HUES6 (cell line): ENCODE results near the gene CARD14.

Source experiments
- H3K27ac ChIP-seq: 2 replicates; pipeline ENCODE4 v1.7.0; 2013; ENCODE audit warnings: low read depth, mild to moderate bottlenecking, low read length, inconsistent platforms
- H3K27me3 ChIP-seq: 2 replicates; pipeline ENCODE4 v1.6.1; 2013; ENCODE audit warnings: low read length; ENCODE audit not compliant: control insufficient read depth, insufficient read depth
- H3K36me3 ChIP-seq: 2 replicates; pipeline ENCODE4 v1.6.1; 2013; ENCODE audit warnings: low read length; ENCODE audit not compliant: control insufficient read depth, insufficient read depth
- H3K4me1 ChIP-seq: 2 replicates; pipeline ENCODE4 v1.6.1; 2013; ENCODE audit warnings: low read length; ENCODE audit not compliant: control insufficient read depth, insufficient read depth
- H3K4me3 ChIP-seq: 2 replicates; pipeline ENCODE4 v1.5.1; 2013; ENCODE audit warnings: low read depth, low read length
- H3K9ac ChIP-seq: one replicate; pipeline ENCODE4 v1.6.1; 2013; ENCODE audit warnings: mild to moderate bottlenecking, low read length
- H3K9me3 ChIP-seq: 2 replicates; pipeline ENCODE4 v1.6.1; 2013; ENCODE audit warnings: low read depth, low read length; ENCODE audit not compliant: control insufficient read depth, insufficient read depth

CARD14 gene

GRCh38 chr17:80219763-80220053 lies 49.9 kb downstream of the CARD14 start:
- peak overlapping the region; percentile 82 for H3K9ac ChIP-seq
- peak overlapping the region; percentile 91 for H3K4me3 ChIP-seq
- H3K27ac ChIP-seq, result peak overlapping the region; percentile 55; the same call in 1 of the 2 replicates
- H3K4me1 ChIP-seq, result peaks cover 17% of the 10 kb centered on the region; the same call in 1 of the 2 replicates
- peaks cover 16% of the 10 kb centered on the region for H3K36me3 ChIP-seq
- H3K27me3 ChIP-seq, result no peaks in the 10 kb centered on the region
- no peaks in the 10 kb centered on the region for H3K9me3 ChIP-seq

GRCh38 chr17:80220054-80220735 lies 50.4 kb downstream of the CARD14 start, which contains the start of the genes SGSH and SLC26A11:
TSS of gene SGSH (minus strand) at chr17:80220333. CDS start at chr17:80220313, 20 bp downstream.
TSS of gene SLC26A11 (plus strand) at chr17:80220427. CDS start at chr17:80221561, 1,134 bp downstream.
- H3K27ac ChIP-seq, result peak within 1 kb of the TSS; percentile 55; the same call in 1 of the 2 replicates
- peak within 1 kb of the TSS; percentile 91 for H3K4me3 ChIP-seq
- no peaks in the 10 kb centered on the region for H3K27me3 ChIP-seq
- no peaks in the 10 kb centered on the region for H3K9me3 ChIP-seq
- H3K36me3 ChIP-seq, result peaks cover 16% of the 10 kb centered on the region
- peaks cover 22% of the 10 kb centered on the region for H3K4me1 ChIP-seq
- peak within 1 kb of the TSS; percentile 82 for H3K9ac ChIP-seq

- H3K9me3 ChIP-seq, result no peaks in the 10 kb centered on the region
- H3K27ac ChIP-seq, result no peak overlapping the region; the same call in 1 of the 2 replicates
- peaks cover 16% of the 10 kb centered on the region for H3K36me3 ChIP-seq
- H3K4me3 ChIP-seq, result peak overlapping the region; percentile 91
- peak overlapping the region; percentile 17 for H3K9ac ChIP-seq
- no peaks in the 10 kb centered on the region for H3K27me3 ChIP-seq
- H3K4me1 ChIP-seq, result peaks cover 27% of the 10 kb centered on the region
Observed at GRCh38 chr17:80220736-80221215, 50.9 kb downstream of the CARD14 start.

GRCh38 chr17:80221351-80222105 lies 51.7 kb downstream of the CARD14 start:
- peaks cover 11% of the 10 kb centered on the region for H3K36me3 ChIP-seq
- no peak overlapping the region for H3K27ac ChIP-seq
- peaks cover 27% of the 10 kb centered on the region for H3K4me1 ChIP-seq
- no peaks in the 10 kb centered on the region for H3K27me3 ChIP-seq
- H3K9me3 ChIP-seq, result no peaks in the 10 kb centered on the region
- peak overlapping the region; percentile 91 for H3K4me3 ChIP-seq
- H3K9ac ChIP-seq, result no peak overlapping the region

GRCh38 chr17:80222376-80223141 lies 52.7 kb downstream of the CARD14 start:
- no peaks in the 10 kb centered on the region for H3K27me3 ChIP-seq
- no peak overlapping the region for H3K27ac ChIP-seq
- no peak overlapping the region for H3K4me3 ChIP-seq
- peaks cover 27% of the 10 kb centered on the region for H3K4me1 ChIP-seq
- H3K9me3 ChIP-seq, result no peaks in the 10 kb centered on the region
- no peak overlapping the region for H3K9ac ChIP-seq
- peaks cover 4% of the 10 kb centered on the region for H3K36me3 ChIP-seq

- Histone ChIP-seq H3K36me3 (peaks cover 4% of the 10 kb centered on the region), H3K27ac (no peak overlapping the region), H3K27me3 (no peaks in the 10 kb centered on the region), H3K4me1 (peaks cover 27% of the 10 kb centered on the region), H3K4me3 (no peak overlapping the region), H3K9ac (no peak overlapping the region), H3K9me3 (no peaks in the 10 kb centered on the region)
Observed at GRCh38 chr17:80223142-80223815, 53.4 kb downstream of the CARD14 start.

- Histone ChIP-seq H3K4me3 (no peak overlapping the region), H3K4me1 (peaks cover 27% of the 10 kb centered on the region), H3K36me3 (peaks cover 4% of the 10 kb centered on the region), H3K9ac (no peak overlapping the region), H3K27ac (no peak overlapping the region), H3K27me3 (no peaks in the 10 kb centered on the region), H3K9me3 (no peaks in the 10 kb centered on the region)
Observed at GRCh38 chr17:80223838-80224497, 54.1 kb downstream of the CARD14 start.

GRCh38 chr17:80224683-80225082 lies 54.9 kb downstream of the CARD14 start:
- H3K36me3 ChIP-seq, result peaks cover 4% of the 10 kb centered on the region
- no peak overlapping the region for H3K4me3 ChIP-seq
- H3K27me3 ChIP-seq, result no peaks in the 10 kb centered on the region
- peak overlapping the region; percentile 9; the same call in 1 of the 2 replicates for H3K27ac ChIP-seq
- no peak overlapping the region for H3K9ac ChIP-seq
- H3K9me3 ChIP-seq, result no peaks in the 10 kb centered on the region
- H3K4me1 ChIP-seq, result peaks cover 21% of the 10 kb centered on the region

- H3K4me3 ChIP-seq, result 0 out of 2 replicates have a peak overlapping the region, but pooled peaks have one; percentile 7
- H3K27me3 ChIP-seq, result no peaks in the 10 kb centered on the region
- no peaks in the 10 kb centered on the region for H3K9me3 ChIP-seq
- H3K4me1 ChIP-seq, result peaks cover 21% of the 10 kb centered on the region
- H3K27ac ChIP-seq, result peak overlapping the region; percentile 9; the same call in 1 of the 2 replicates
- peaks cover 5% of the 10 kb centered on the region for H3K36me3 ChIP-seq
- no peak overlapping the region for H3K9ac ChIP-seq
Observed at GRCh38 chr17:80225230-80225629, 55.4 kb downstream of the CARD14 start.

GRCh38 chr17:80227156-80227555 lies 57.3 kb downstream of the CARD14 start:
- Histone ChIP-seq H3K27me3 (no peaks in the 10 kb centered on the region), H3K9me3 (peaks cover 1% of the 10 kb centered on the region; the same call in 1 of the 2 replicates), H3K36me3 (peaks cover 17% of the 10 kb centered on the region), H3K4me3 (no peak overlapping the region), H3K9ac (no peak overlapping the region), H3K27ac (no peak overlapping the region), H3K4me1 (peaks cover 14% of the 10 kb centered on the region)
